ENCODE measurements around the gene PLXNA2. TPM values are rescaled to one million over a fixed set of nuclear protein-coding genes. Genes with fewer than 3 reads are reported as not detected.

The PLXNA2 gene
- total and polyA plus RNA-seq, 2 of the 13 experiments (the other 11 are each of a cell fraction or from before 2014, with no cell fraction given): 1.1 to 2.1 TPM

DNA sequence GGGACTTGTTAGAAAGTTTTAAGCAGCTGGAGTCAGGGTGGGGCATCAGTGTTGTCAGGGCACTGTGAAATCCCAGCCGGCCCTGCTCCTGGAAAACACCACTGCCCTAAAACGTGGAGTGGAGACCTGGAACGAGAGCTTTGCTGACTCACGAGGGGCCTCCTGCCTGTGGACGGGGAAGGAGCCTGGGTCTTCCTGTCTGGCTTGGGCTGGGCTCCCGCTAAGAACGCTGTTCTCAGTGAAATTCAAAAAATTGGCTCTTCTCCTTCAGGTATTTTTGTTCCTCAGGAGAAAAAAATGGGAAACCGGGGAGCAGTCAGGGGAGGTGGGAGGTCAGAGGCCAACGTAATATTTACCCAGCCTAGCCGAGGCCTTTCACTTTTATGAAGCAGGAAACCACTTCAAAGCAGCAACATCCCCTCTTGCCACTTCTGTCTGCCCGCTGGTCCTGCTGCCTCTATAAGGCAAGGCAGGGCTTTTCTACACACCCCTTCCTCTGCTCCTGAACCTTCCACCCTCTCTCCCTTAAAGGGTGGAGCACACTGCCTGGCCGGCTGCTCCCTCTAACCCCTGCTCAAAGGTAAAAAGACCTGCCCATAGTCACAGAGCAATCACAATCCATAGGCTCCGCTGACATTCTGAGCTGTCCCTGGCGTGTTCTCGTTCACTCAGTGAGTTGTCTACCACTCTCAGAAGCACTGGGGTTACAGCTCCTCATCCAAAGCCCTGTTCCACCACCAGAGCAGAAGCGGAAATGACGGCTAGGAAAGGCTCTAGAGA, 8.0 kb downstream of the PLXNA2 start (continued):
- TF ChIP-seq JUNB (CRISPR knock-in tag; IDR thresholded peaks at IDR 0.05; ENCODE audit: borderline replicate concordance) (no peak), ZNF761 (CRISPR knock-in tag; conservative IDR thresholded peaks at IDR 0.05) (no peak), IRF9 (CRISPR knock-in tag; IDR thresholded peaks at IDR 0.05; ENCODE audit: borderline replicate concordance) (no peak), GPN1 (CRISPR knock-in tag; IDR thresholded peaks at IDR 0.05; ENCODE audit: borderline replicate concordance) (no peak), ZSCAN29 (CRISPR knock-in tag; conservative IDR thresholded peaks at IDR 0.05) (no peak), ZNF781 (CRISPR knock-in tag; IDR thresholded peaks at IDR 0.05; ENCODE audit: borderline replicate concordance, not compliant biosample characterization) (no peak), ZSCAN12 (CRISPR knock-in tag; IDR thresholded peaks at IDR 0.05) (no peak), YEATS4 (CRISPR knock-in tag; IDR thresholded peaks at IDR 0.05; ENCODE audit: borderline replicate concordance) (no peak), KLF6 (CRISPR knock-in tag; IDR thresholded peaks at IDR 0.05) (no peak), STAG1 (CRISPR knock-in tag; IDR thresholded peaks at IDR 0.05) (no peak), MED13 (CRISPR knock-in tag; IDR thresholded peaks at IDR 0.05) (no peak), DBP (CRISPR knock-in tag; IDR thresholded peaks at IDR 0.05; ENCODE audit: not compliant biosample characterization) (no peak), BCL6 (CRISPR knock-in tag; IDR thresholded peaks at IDR 0.05) (peak; percentile 62), NFE2L1 (CRISPR knock-in tag; IDR thresholded peaks at IDR 0.05; ENCODE audit: borderline replicate concordance) (0 out of 2 replicates have a peak, but pooled peaks have one; percentile 44), FOXP1 (IDR thresholded peaks at IDR 0.05) (no peak), FOXP1 (CRISPR knock-in tag; IDR thresholded peaks at IDR 0.05) (peak; percentile 40; the same call in 1 of the 2 replicates), NCOR1 (IDR thresholded peaks at IDR 0.05; ENCODE audit: borderline replicate concordance, low read length) (peak; percentile 49; the same call in 1 of the 2 replicates), ZNF782 (CRISPR knock-in tag; IDR thresholded peaks at IDR 0.05; ENCODE audit: borderline replicate concordance) (no peak), ARNTL (CRISPR knock-in tag; IDR thresholded peaks at IDR 0.05) (no peak), FIP1L1 (IDR thresholded peaks at IDR 0.05; ENCODE audit: borderline replicate concordance, insufficient read depth, low read depth, low read length) (no peak), ZNF383 (CRISPR knock-in tag; IDR thresholded peaks at IDR 0.05; ENCODE audit: borderline replicate concordance) (no peak), ZNF205 (CRISPR knock-in tag; IDR thresholded peaks at IDR 0.05) (no peak)
- TF ChIP-seq, protein P1, sequence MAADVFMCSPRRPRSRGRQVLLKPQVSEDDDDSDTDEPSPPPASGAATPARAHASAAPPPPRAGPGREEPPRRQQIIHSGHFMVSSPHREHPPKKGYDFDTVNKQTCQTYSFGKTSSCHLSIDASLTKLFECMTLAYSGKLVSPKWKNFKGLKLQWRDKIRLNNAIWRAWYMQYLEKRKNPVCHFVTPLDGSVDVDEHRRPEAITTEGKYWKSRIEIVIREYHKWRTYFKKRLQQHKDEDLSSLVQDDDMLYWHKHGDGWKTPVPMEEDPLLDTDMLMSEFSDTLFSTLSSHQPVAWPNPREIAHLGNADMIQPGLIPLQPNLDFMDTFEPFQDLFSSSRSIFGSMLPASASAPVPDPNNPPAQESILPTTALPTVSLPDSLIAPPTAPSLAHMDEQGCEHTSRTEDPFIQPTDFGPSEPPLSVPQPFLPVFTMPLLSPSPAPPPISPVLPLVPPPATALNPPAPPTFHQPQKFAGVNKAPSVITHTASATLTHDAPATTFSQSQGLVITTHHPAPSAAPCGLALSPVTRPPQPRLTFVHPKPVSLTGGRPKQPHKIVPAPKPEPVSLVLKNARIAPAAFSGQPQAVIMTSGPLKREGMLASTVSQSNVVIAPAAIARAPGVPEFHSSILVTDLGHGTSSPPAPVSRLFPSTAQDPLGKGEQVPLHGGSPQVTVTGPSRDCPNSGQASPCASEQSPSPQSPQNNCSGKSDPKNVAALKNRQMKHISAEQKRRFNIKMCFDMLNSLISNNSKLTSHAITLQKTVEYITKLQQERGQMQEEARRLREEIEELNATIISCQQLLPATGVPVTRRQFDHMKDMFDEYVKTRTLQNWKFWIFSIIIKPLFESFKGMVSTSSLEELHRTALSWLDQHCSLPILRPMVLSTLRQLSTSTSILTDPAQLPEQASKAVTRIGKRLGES (CRISPR knock-in tag; IDR thresholded peaks at IDR 0.05; ENCODE audit: borderline replicate concordance): no peak
- TF ChIP-seq, protein P2, sequence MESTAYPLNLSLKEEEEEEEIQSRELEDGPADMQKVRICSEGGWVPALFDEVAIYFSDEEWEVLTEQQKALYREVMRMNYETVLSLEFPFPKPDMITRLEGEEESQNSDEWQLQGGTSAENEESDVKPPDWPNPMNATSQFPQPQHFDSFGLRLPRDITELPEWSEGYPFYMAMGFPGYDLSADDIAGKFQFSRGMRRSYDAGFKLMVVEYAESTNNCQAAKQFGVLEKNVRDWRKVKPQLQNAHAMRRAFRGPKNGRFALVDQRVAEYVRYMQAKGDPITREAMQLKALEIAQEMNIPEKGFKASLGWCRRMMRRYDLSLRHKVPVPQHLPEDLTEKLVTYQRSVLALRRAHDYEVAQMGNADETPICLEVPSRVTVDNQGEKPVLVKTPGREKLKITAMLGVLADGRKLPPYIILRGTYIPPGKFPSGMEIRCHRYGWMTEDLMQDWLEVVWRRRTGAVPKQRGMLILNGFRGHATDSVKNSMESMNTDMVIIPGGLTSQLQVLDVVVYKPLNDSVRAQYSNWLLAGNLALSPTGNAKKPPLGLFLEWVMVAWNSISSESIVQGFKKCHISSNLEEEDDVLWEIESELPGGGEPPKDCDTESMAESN (CRISPR knock-in tag; conservative IDR thresholded peaks at IDR 0.05): no peak

Measured in HepG2 (cell line).